Measurements from ENCODE around the gene FAM110C.
A peak's percentile ranks its signal among the peaks of the same experiment; 100 is the strongest.
"Not testable (repeated sequence)": the region's sequence is repeated elsewhere in the genome, so short reads cannot be mapped to it uniquely, and the experiment has no call there.

FAM110C gene

DNA sequence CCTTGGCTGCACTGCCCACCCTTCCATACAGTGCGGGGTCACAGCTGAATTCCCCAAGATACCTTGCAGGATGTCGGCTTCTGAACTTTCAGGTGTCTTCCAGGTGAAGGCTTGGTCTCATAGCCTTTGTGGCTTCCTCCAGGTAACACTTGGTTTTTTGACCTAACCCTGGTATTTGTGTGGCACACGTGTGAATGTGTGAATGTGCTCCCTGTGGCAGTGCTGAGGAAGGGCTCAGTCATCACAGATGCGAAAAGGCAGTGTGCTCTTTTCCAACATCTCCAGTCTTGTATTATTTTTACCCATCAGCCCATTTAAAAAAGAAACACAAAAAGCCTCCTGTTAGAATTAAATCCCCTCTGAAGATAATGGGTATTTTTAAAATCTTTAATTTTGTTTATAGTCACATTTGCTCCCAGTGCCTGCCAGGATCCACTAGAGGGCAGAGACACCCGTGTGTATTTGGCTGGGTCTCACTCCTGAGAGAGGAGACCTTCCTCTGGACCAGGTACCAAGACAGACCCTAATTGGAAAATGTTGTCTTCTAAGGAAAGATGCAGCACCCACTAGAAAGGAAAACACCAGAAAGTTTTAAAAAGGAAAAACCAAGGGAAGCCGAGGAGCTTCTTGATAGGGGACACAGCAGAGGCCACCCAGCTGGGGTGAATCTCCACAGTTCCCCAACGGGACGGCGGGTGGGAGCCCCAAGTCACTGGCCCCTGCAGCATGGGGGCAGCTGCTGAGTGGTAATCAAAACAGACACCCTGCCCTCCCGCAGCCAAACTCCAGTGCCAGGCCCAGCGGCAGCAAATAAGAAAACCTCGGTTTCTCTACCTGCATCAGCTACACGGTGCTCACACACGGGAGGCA, 27.7 kb downstream of the FAM110C start:
- no peak for DNase-seq (ENCODE audit: low spot score)
- H3K27ac ChIP-seq: no peak overlapping the region
- H3K4me3 ChIP-seq: no peak overlapping the region
- peak; percentile 13 for TF ChIP-seq CTCF (IDR thresholded peaks at IDR 0.05)

GRCh38 chr2:15916-16315, 30.4 kb downstream of the FAM110C start:
- DNase-seq (ENCODE audit: low spot score); H3K4me3 ChIP-seq; H3K27ac ChIP-seq: not testable (repeated sequence)

DNA sequence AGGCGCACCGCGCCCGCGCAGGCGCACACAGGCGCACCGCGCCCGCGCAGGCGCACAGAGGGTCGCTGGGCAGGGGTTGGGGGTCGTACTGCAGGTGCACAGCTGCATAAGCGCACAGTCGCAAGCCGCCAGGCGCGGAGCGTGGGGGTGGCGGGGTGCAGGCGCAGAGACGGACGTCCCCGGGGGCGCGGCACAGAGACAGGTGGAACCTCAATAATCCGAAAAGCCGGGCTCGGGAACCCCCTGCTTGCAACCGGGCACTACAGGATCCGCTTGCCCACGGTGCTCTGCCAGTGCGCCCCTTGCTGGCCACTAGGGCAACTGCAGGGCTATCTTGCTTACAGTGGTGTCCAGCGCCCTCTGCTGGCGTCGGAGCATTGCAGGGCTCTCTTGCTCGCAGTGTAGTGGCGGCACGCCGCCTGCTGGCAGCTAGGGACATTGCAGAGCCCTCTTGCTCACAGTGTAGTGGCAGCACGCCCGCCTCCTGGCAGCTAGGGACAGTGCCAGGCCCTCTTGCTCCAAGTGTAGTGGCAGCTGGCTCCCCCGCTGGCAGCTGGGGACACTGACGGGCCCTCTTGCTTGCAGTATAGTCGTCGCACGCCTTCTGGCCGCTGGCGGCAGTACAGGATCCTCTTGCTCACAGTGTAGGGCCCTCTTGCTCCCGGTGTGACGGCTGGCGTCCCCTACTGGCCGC, 34.9 kb downstream of the FAM110C start:
- peak; percentile 45 for TF ChIP-seq CTCF (IDR thresholded peaks at IDR 0.05)
- H3K4me3 ChIP-seq: no peak overlapping the region
- peak; percentile 80 for DNase-seq (ENCODE audit: low spot score)
- H3K27ac ChIP-seq: no peak overlapping the region

- no peak overlapping the region for H3K4me3 ChIP-seq
- TF ChIP-seq CTCF (IDR thresholded peaks at IDR 0.05): no peak
- no peak for DNase-seq (ENCODE audit: low spot score)
- no peak overlapping the region for H3K27ac ChIP-seq
These were observed 36.0 kb downstream of the FAM110C start for GRCh38 chr2:10222-10875.
